Small intestine (tissue), 7 donors: ENCODE results near the gene PRDM11. TPM values are rescaled to one million over a fixed set of nuclear protein-coding genes. Genes with fewer than 3 reads are reported as not detected.

ENCODE experiments used
- DNase-seq, 2 donors: peaks; one replicate each; pipeline versions ENCODE4 v3.0.0 to v3.0.0-alpha.2; 2013
- FAIRE-seq: peaks from 2 replicates; lab custom pipeline; 2012; peaks lifted over from hg19 to GRCh38; lab: Jason Lieb, UNC
- H3K27ac ChIP-seq, 3 donors: one replicate each; pipeline ENCODE4 v1.5.1; 2013; ENCODE audit warnings: low read length in 2 of 3, mild to moderate bottlenecking in 2 of 3, control low read depth in 1 of 3, inconsistent platforms in 1 of 3, low read depth in 1 of 3, moderate library complexity in 1 of 3
- H3K27me3 ChIP-seq, 3 donors: one replicate each; pipeline ENCODE4 v1.6.1; 2013; ENCODE audit warnings: low read length in 3 of 3, inconsistent platforms in 1 of 3; ENCODE audit not compliant: control insufficient read depth in 3 of 3, insufficient read depth in 3 of 3
- H3K36me3 ChIP-seq, 3 donors: one replicate each; pipeline ENCODE4 v1.6.1; 2013; ENCODE audit warnings: low read length in 3 of 3, inconsistent platforms in 1 of 3, low read depth in 1 of 3, mild to moderate bottlenecking in 1 of 3, moderate library complexity in 1 of 3; ENCODE audit not compliant: control insufficient read depth in 3 of 3, insufficient read depth in 2 of 3
- H3K4me1 ChIP-seq, 3 donors: one replicate each; pipeline ENCODE4 v1.6.1; 2013; ENCODE audit warnings: low read length in 2 of 3, inconsistent platforms in 1 of 3, low read depth in 1 of 3, mild to moderate bottlenecking in 1 of 3, moderate library complexity in 1 of 3; ENCODE audit not compliant: control insufficient read depth in 3 of 3, insufficient read depth in 2 of 3
- H3K4me3 ChIP-seq, 3 donors: one replicate each; pipeline ENCODE4 v1.5.1; 2013; ENCODE audit warnings: low read length in 3 of 3, control low read depth in 1 of 3, inconsistent platforms in 1 of 3, low read depth in 1 of 3, mild to moderate bottlenecking in 1 of 3, moderate library complexity in 1 of 3
- H3K9me3 ChIP-seq, 2 donors: one replicate each; pipeline ENCODE4 v1.6.1; 2013; ENCODE audit warnings: low read depth in 1 of 2, low read length in 1 of 2; ENCODE audit not compliant: control insufficient read depth in 2 of 2, insufficient read depth in 1 of 2
- WGBS, 3 donors: extraction: QIAGEN DNeasy Blood & Tissue Kit; methylation state at CpG; one replicate each; pipeline ENCODE4 v1.1.7; 2013; 5-methylcytosine and 5-hydroxymethylcytosine counted together
- polyA plus RNA-seq, 4 donors: library from polyadenylated mRNA; stranded (reverse) in 3 of 4; unstranded in 1 of 4; fragments of 200-250 nt in 3 of 4; fragments of 120-200 nt in 1 of 4; gene quantifications; one replicate each; pipeline versions ENCODE4 v1.2.1 to v1.2.3, GENCODE V29; 2013
- donor health status: healthy with polysubstance abuse.
- donor health status: control.
- donor health status: control.
- donor health status: Bipolar disorder and iron deficiency.
- donor health status: healthy.

The PRDM11 gene
- polyA plus RNA-seq, 4 donors: 0.45 to 20.4 (median 3.2) TPM

GRCh38 chr11:45171550-45171949 is 25.1 kb downstream of the PRDM11 start:
- DNase-seq (no peak), FAIRE-seq (no peak)
- 49 to 72% (median 67%) methylated on average over 2 of the region's 2 CpGs for WGBS, 3 donors
- no peak overlapping the region for H3K27ac ChIP-seq
- H3K4me1 ChIP-seq: peaks cover 0 to 18% (median 2%) of the 10 kb centered on the region in 3 donors
- no peaks in the 10 kb centered on the region for H3K9me3 ChIP-seq
- H3K36me3 ChIP-seq: peaks cover 0 to 5% (median 0%) of the 10 kb centered on the region in 3 donors
- H3K4me3 ChIP-seq: no peak overlapping the region
- H3K27me3 ChIP-seq: no peaks in the 10 kb centered on the region

- WGBS, 3 donors: 16 to 70% (median 48%) methylated on average over 5 of the region's 5 CpGs
- Histone ChIP-seq H3K4me1 (peaks cover 0 to 23% (median 2%) of the 10 kb centered on the region in 3 donors), H3K36me3 (peaks cover 0 to 3% (median 0%) of the 10 kb centered on the region in 3 donors), H3K27ac (peak overlapping the region; percentile 3 to 56 (median 38)), H3K9me3 (no peaks in the 10 kb centered on the region), H3K27me3 (no peaks in the 10 kb centered on the region), H3K4me3 (no peak overlapping the region)
- DNase-seq (peak; percentile 87 to 96), FAIRE-seq (no peak)
These were observed 26.6 kb downstream of the PRDM11 start for GRCh38 chr11:45173064-45173463.

- DNase-seq: no peak
- Histone ChIP-seq H3K36me3 (no peaks in the 10 kb centered on the region), H3K27ac (no peak overlapping the region), H3K4me3 (no peak overlapping the region), H3K9me3 (no peaks in the 10 kb centered on the region), H3K27me3 (no peaks in the 10 kb centered on the region), H3K4me1 (peaks cover 0 to 23% (median 2%) of the 10 kb centered on the region in 3 donors)
- whole genome bisulfite sequencing, 3 donors: 21 to 76% (median 43%) methylated on average over 6 of the region's 6 CpGs
- no peak for FAIRE-seq
These were observed 27.9 kb downstream of the PRDM11 start for GRCh38 chr11:45174168-45174835.

- no peaks in the 10 kb centered on the region for H3K27me3 ChIP-seq
- no peak overlapping the region for H3K4me3 ChIP-seq
- FAIRE-seq (no peak), DNase-seq (peak in 1 of 2 donors; percentile 54)
- no peaks in the 10 kb centered on the region for H3K9me3 ChIP-seq
- WGBS, 3 donors: 51 to 71% (median 60%) methylated on average over 4 of the region's 4 CpGs
- peaks cover 0 to 30% (median 2%) of the 10 kb centered on the region in 3 donors for H3K4me1 ChIP-seq
- no peaks in the 10 kb centered on the region for H3K36me3 ChIP-seq
- H3K27ac ChIP-seq: no peak overlapping the region
These were observed 28.5 kb downstream of the PRDM11 start for GRCh38 chr11:45174963-45175362.

GRCh38 chr11:45176996-45177395 is 30.6 kb downstream of the PRDM11 start:
- H3K4me1 ChIP-seq: peaks cover 0 to 36% (median 2%) of the 10 kb centered on the region in 3 donors

GRCh38 chr11:45178223-45178622 is 31.8 kb downstream of the PRDM11 start:
- Histone ChIP-seq H3K9me3 (no peaks in the 10 kb centered on the region), H3K27ac (no peak overlapping the region), H3K36me3 (peaks cover 0 to 16% (median 0%) of the 10 kb centered on the region in 3 donors), H3K27me3 (no peaks in the 10 kb centered on the region), H3K4me3 (no peak overlapping the region), H3K4me1 (peaks cover 0 to 35% (median 2%) of the 10 kb centered on the region in 3 donors)
- no peak for FAIRE-seq
- DNase-seq: no peak
- 87 to 92% (median 91%) methylated on average over 7 of the region's 7 CpGs for WGBS, 3 donors

More at GRCh38 chr11:45176996-45177395, 30.6 kb downstream of the PRDM11 start:
- Histone ChIP-seq H3K27me3 (no peaks in the 10 kb centered on the region), H3K36me3 (peaks cover 0 to 4% (median 0%) of the 10 kb centered on the region in 3 donors), H3K27ac (no peak overlapping the region), H3K9me3 (no peaks in the 10 kb centered on the region), H3K4me3 (no peak overlapping the region)
- 24 to 61% (median 40%) methylated on average over 1 of the region's 1 CpG for WGBS, 3 donors
- FAIRE-seq (no peak), DNase-seq (no peak)

GRCh38 chr11:45178890-45179671 is 32.6 kb downstream of the PRDM11 start:
- Histone ChIP-seq H3K27ac (no peak overlapping the region), H3K27me3 (no peaks in the 10 kb centered on the region), H3K4me3 (no peak overlapping the region), H3K4me1 (peaks cover 0 to 27% (median 0%) of the 10 kb centered on the region in 3 donors), H3K9me3 (no peaks in the 10 kb centered on the region), H3K36me3 (peaks cover 0 to 25% (median 0%) of the 10 kb centered on the region in 3 donors)
- no peak for DNase-seq
- WGBS, 3 donors: 74 to 77% (median 76%) methylated on average over 8 of the region's 8 CpGs
- FAIRE-seq: no peak

GRCh38 chr11:45179686-45180178 is 33.3 kb downstream of the PRDM11 start:
- FAIRE-seq (no peak), DNase-seq (no peak)
- Histone ChIP-seq H3K4me3 (peak overlapping the region in 2 of 3 donors; percentile 38 to 60), H3K36me3 (peaks cover 0 to 29% (median 0%) of the 10 kb centered on the region in 3 donors), H3K4me1 (peaks cover 0 to 27% (median 0%) of the 10 kb centered on the region in 3 donors), H3K27me3 (no peaks in the 10 kb centered on the region), H3K9me3 (no peaks in the 10 kb centered on the region), H3K27ac (peak overlapping the region; percentile 54 to 65 (median 60))
- WGBS, 3 donors: 27 to 36% (median 33%) methylated on average over 6 of the region's 6 CpGs
